HG03175 (cell line): Measurements from ENCODE around the gene LTA4H.
"Not testable (repeated sequence)": the region's sequence is repeated elsewhere in the genome, so short reads cannot be mapped to it uniquely, and the experiment has no call there.

Source experiments
- ATAC-seq: cut with Tn5 transposase; IDR thresholded peaks from one replicate; pipeline ENCODE4 v1.9.1; 2021; ENCODE audit warnings: mild to moderate bottlenecking, moderate library complexity; ENCODE audit not compliant: unreplicated experiment

The LTA4H gene

GRCh38 chr12:95995238-95996031 is 40.0 kb downstream of the LTA4H start:
- no peak for ATAC-seq

DNA sequence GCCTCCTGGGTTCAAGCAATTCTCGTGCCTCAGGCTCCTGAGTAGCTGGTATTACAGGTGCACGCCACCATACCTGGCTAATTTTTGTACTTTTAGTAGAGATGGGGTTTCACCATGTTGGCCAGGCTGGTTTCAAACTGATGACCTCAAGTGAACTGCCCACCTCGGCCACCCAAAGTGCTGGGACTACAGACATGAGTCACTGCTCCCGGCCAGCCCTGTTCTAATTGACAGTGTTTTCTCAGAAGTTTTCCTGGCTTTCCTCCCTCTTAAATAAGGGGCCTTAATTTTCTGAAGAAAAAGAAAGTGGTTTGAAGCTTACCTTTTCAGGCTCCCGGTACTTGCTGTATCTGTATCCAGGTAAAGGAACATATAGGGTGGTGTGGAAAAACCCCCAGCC is 40.9 kb downstream of the LTA4H start:
- ATAC-seq = no peak

DNA sequence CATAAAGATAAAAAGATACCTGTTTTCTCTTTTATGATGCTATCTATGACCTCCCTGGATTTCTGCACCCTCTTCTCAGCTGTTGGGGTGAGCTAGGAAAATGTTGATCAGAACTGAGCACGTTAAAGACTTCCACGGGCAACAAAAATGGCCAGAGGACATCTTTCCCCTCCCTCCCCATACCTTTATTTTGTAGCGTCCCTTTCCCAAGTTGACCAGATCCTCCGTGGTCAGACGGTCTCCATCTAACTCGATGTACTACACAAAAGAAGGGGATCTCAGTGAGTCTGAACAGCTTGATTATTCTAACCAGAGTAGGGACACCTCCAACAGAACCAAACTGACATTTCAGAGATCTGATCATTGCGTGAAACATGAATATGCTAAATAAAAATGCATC is 41.5 kb downstream of the LTA4H start:
- ATAC-seq = no peak

DNA sequence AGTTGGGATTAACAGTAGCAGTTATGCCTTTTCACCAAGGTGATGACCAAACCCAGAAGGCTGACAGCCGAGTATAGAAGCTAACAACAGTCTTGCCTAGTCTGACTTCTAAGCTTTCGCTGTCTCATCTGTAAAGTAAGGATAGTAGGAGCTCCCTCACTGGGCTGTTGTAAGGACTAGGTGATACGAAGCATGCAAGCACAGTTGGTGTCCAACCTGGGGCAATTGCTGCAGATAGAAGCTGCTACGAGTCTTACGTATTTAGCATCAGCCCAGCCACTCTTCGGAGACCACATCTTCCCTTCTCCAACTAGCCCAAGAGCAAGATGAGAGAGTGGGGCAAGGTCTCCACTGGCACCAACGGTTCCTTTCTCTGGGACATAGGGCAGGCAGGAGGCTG is 45.3 kb downstream of the LTA4H start:
- no peak for ATAC-seq

- ATAC-seq = no peak
These were observed 45.8 kb downstream of the LTA4H start for GRCh38 chr12:95989504-95990123.

DNA sequence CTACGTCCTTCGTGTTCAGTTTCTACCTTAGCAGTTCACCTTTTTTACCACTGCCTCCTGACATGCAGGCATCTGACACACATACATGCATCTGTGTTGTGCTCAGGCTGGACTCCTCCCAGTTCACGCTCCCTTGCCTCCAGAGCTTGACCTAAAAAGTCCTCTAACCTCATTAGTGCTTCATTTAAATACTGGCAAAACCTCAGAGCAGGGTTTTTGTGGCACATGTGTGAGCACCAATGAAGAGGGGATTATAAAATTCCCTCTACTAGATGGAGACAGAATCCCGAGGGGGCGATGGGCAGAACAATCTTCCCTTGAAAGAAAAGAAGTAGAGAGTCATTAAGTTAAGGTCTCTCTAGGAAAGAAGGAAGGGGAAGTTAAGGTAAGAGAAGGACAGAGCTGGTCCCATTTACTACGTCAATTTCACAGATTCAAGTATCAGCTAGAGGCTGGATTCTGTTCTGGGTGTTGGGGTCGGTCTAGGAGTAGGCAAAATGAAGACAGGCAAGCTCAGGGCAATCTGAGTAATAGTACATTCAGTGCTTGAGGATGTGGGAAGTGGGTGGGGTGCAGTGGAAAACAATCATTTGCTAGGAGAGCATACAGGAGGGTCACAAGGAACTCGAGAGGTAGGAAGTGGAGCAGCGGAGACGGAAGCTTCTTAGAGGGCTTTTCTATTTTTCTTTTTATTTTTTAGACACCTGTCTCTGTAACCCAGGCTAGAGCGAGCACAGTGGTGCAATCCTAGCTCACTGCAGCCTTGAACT is 46.7 kb downstream of the LTA4H start:
- ATAC-seq = no peak

DNA sequence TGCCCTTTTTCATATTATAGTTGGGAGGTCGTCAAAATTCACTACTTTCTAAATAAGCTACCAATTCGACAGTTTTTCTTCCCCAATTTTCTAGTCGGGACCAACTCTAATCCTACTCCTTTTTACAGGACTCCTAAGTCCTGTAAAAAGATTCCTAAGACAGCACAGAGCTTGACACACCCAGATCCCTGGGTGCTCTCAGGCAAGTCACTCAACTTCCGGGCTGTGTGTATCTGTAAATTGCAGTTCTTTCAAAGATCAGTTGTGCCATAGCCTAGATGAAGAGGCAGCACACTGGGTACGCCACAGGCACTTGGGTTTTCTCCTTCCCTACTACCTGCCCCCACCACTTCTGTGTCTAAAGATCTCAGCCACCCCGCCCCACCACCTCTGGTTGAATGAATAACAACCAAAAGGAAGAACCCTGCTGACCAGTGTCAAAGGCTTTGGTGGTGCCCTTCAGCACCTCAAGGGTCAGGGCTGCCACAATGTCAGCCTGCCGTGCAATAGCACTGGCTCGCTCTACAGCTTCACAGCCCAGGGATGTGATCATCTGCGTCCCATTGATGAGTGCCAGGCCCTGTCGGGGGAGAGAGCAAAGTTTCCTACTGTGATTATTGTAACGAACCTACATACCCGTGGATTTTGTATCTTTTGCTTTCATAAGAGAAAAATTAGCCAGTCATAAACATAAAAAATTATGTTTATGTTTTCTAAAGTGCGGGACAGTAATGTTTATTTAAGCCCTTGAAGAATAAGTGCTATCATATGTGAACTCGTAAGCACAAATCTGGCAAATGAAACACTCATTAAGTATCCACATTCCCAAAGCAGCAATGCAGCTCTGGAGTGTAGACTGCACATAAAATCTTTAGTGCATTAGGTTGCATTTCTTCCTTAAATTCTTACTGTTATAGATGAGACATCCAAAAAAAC is 48.5 kb downstream of the LTA4H start:
- no peak for ATAC-seq

GRCh38 chr12:95984682-95985081 is 50.7 kb downstream of the LTA4H start:
- no peak for ATAC-seq

- no peak for ATAC-seq
These were observed 52.8 kb downstream of the LTA4H start for GRCh38 chr12:95982602-95983001.

DNA sequence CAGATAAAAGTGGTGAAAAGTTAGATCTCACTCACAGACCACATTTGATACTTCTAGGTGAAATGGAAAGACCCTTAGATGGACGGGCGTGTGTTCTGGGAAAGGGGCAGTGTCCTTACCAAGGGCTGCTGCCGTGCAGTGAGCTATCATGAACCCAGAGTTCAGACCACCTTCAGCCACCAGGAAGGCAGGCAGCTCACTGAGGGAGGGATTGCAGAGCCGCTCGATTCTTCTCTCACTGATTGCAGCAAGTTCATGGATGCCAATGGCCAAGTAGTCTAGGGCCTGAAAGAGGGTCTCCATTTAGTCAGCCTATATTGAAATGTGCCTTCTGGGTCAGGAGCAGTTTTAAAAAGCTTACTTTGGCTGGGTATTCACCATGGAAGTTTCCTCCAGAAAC is 55.0 kb downstream of the LTA4H start:
- no peak for ATAC-seq

- ATAC-seq = no peak
These were observed 56.6 kb downstream of the LTA4H start for GRCh38 chr12:95978774-95979173.

GRCh38 chr12:95978351-95978750 is 57.0 kb downstream of the LTA4H start:
- no peak for ATAC-seq

DNA sequence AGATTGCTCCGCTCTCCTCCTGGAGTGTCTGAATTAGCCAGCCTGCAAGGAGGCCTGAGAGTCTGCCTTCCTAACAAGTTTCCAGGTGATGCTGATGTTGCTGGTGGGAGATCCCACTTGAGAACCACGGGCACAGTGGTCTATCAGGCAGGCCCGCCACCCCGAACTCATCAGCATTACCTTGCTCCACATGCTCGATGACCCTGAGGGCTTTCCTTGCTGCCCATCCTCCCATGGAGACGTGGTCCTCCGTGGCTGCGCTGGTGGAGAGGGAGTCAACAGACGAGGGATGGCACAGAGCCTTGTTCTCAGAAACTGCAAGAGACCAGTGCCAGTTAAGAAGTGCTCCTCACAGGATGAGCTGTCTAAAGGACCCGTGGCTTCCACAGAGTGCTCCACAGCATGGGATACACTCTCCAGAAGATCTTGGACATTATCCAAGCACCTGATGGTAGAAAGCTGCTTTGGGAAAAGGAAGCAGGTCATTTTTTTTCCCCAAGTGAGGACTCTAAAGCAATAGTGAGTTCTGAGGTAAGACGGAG is 57.6 kb downstream of the LTA4H start:
- ATAC-seq = no peak

DNA sequence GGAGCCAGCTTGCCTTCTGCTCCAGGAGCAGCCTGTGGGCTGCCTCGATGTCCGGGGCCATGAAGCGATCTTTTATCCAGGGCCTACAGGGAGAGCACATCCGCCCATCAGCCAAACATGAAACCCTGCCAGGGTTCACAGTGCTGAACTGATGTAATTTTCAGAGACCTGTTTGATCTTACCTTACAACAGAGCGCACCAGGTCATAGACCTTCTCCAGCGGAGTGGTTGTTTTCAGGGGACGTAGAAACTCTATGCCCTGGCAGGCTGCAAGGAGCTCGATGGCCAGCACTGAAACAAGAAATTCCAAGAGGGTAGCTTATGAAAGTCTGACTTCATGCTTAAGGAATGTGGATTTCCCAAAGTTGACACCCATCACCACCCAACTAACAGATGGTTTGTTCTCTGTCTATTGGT is 59.0 kb downstream of the LTA4H start:
- no peak for ATAC-seq

DNA sequence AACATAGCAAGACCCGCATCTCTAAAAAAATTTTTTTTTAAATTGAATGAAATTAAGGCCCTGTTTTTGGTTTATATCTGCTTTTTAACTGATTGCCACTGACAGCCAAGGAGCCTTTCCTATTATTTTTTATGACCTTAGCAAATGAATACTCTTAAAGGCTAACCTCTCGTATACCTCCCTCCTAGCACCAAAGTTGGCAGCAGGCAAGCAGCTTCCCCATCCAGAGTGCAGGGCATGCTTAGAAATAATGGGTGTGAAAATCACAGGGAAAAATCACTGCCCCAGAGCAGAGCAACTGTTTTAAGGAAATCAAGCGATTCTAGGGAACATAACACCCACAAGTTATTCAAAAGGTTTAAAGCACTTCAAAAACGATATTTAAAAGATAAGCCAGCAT is 59.9 kb downstream of the LTA4H start:
- ATAC-seq = no peak

- ATAC-seq = no peak
These were observed 61.0 kb downstream of the LTA4H start for GRCh38 chr12:95974358-95974757.

- ATAC-seq = no peak
These were observed 62.4 kb downstream of the LTA4H start for GRCh38 chr12:95972832-95973456.

DNA sequence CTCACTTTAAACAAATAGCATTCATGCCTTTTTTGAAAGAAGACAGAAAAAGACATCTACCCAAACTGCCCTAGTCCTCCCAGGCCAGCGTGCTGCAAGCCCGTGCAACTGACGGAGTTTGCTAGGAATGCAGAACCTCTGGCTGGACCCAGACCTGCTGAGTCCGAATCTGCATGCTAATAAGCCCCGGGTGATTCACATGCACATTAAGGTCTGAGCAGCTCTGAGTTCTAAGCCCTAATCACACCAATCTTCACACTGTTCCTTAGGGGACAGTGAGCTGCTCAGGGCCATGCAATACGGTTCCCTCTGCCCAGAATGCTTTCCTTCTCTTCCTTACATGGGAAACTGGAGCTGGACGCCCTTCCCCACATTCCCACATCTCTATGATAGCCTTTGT is 64.5 kb downstream of the LTA4H start:
- no peak for ATAC-seq

DNA sequence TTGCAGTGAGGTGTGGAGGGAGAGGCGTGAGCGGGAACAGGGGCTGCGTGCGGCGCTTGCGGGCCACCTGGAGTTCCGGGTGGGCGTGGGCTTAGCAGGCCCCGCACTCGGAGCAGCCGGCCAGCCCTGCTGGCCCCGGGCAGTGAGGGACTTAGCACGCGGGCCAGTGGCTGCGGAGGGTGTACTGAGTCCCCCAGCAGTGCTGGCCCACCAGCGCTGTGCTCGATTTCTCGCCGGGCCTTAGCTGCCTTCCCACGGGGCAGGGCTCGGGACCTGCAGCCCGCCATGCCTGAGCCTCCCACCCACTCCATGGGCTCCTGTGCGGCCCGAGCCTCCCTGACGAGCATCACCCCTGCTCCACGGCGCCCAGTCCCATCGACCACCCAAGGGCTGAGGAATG is 66.3 kb downstream of the LTA4H start:
- ATAC-seq = not testable (repeated sequence)

- no peak for ATAC-seq
These were observed 68.1 kb downstream of the LTA4H start for GRCh38 chr12:95967301-95967700.
